ENCODE results near the gene CRIP3.
"Not testable (repeated sequence)": the region's sequence is repeated elsewhere in the genome, so short reads cannot be mapped to it uniquely, and the experiment has no call there.

The CRIP3 gene

GRCh38 chr6:43304882-43305281 is 3.7 kb downstream of the CRIP3 start:
- Histone ChIP-seq H3K9ac (ENCODE audit: low read length) (no peak overlapping the region), H3K9me3 (ENCODE audit: control insufficient read depth, low read length) (no peaks in the 10 kb centered on the region), H3K36me3 (ENCODE audit: control insufficient read depth, insufficient read depth, low read length, severe bottlenecking) (no peaks in the 10 kb centered on the region), H3K27me3 (replicated peaks; ENCODE audit: control insufficient read depth, insufficient read depth, low read length) (peaks cover 44% of the 10 kb centered on the region), H3K4me1 (ENCODE audit: control insufficient read depth, insufficient read depth, low read length) (peaks cover 6% of the 10 kb centered on the region), H3K4me3 (ENCODE audit: low read length) (no peak overlapping the region)
- DNase-seq (ENCODE audit: low read depth), result no peak

DNA sequence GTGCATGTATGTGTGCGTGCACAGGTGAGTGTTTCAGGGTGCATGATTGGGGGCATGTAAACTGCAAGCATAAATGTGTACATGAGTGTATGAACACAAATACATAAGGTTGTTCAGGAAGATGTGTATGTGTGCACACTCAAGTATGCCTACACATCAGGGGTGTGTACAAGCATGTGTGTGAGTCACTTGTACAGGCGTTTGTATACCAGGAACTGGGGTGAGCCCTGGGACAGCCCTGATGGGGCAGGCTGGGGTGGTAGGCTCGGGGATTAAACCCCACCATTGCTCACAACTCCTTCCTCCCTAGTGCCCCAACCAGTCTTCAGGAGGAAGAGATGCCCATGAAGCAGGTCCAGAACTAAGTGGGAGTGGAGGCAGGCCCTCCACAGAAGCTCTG is 4.3 kb downstream of the CRIP3 start:
- H3K4me1 ChIP-seq (ENCODE audit: control insufficient read depth, insufficient read depth, low read length), result peaks cover 6% of the 10 kb centered on the region

GRCh38 chr6:43303751-43304331 is 4.8 kb downstream of the CRIP3 start:
- no peak for DNase-seq (ENCODE audit: low read depth)

More for the DNA sequence above, 4.3 kb downstream of the CRIP3 start:
- no peak for DNase-seq (ENCODE audit: low read depth)
- H3K4me3 ChIP-seq (ENCODE audit: low read length), result no peak overlapping the region
- H3K36me3 ChIP-seq (ENCODE audit: control insufficient read depth, insufficient read depth, low read length, severe bottlenecking), result no peaks in the 10 kb centered on the region
- H3K27me3 ChIP-seq (replicated peaks; ENCODE audit: control insufficient read depth, insufficient read depth, low read length), result peaks cover 47% of the 10 kb centered on the region
- H3K9me3 ChIP-seq (ENCODE audit: control insufficient read depth, low read length), result no peaks in the 10 kb centered on the region
- H3K9ac ChIP-seq (ENCODE audit: low read length), result no peak overlapping the region

GRCh38 chr6:43303006-43303405 is 5.6 kb downstream of the CRIP3 start:
- not testable (repeated sequence) for H3K4me1 ChIP-seq (ENCODE audit: control insufficient read depth, insufficient read depth, low read length); H3K36me3 ChIP-seq (ENCODE audit: control insufficient read depth, insufficient read depth, low read length, severe bottlenecking); H3K9me3 ChIP-seq (ENCODE audit: control insufficient read depth, low read length); DNase-seq (ENCODE audit: low read depth); H3K4me3 ChIP-seq (ENCODE audit: low read length); H3K9ac ChIP-seq (ENCODE audit: low read length)
- H3K27me3 ChIP-seq (replicated peaks; ENCODE audit: control insufficient read depth, insufficient read depth, low read length), result peaks cover 50% of the 10 kb centered on the region

More at GRCh38 chr6:43303751-43304331, 4.8 kb downstream of the CRIP3 start:
- no peaks in the 10 kb centered on the region for H3K9me3 ChIP-seq (ENCODE audit: control insufficient read depth, low read length)
- H3K4me1 ChIP-seq (ENCODE audit: control insufficient read depth, insufficient read depth, low read length), result peaks cover 4% of the 10 kb centered on the region
- no peaks in the 10 kb centered on the region for H3K36me3 ChIP-seq (ENCODE audit: control insufficient read depth, insufficient read depth, low read length, severe bottlenecking)
- peaks cover 46% of the 10 kb centered on the region for H3K27me3 ChIP-seq (replicated peaks; ENCODE audit: control insufficient read depth, insufficient read depth, low read length)
- no peak overlapping the region for H3K9ac ChIP-seq (ENCODE audit: low read length)
- no peak overlapping the region for H3K4me3 ChIP-seq (ENCODE audit: low read length)

DNA sequence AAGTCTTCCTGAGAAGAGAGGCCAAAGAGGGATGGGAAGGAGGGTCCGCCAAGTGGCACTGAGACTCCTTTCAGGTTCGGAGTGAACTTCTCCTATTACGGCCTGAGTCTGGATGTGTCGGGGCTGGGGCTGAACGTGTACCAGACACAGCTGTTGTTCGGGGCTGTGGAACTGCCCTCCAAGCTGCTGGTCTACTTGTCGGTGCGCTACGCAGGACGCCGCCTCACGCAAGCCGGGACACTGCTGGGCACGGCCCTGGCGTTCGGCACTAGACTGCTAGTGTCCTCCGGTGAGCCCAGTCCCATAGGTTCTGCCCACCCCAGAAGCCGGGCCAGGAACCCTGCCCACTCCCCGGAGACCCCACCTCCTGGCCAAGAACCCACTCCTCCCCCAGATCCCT is 6.5 kb downstream of the CRIP3 start:
- Histone ChIP-seq H3K9ac (ENCODE audit: low read length) (no peak overlapping the region), H3K36me3 (ENCODE audit: control insufficient read depth, insufficient read depth, low read length, severe bottlenecking) (no peaks in the 10 kb centered on the region), H3K4me3 (ENCODE audit: low read length) (no peak overlapping the region), H3K27me3 (replicated peaks; ENCODE audit: control insufficient read depth, insufficient read depth, low read length) (peaks cover 55% of the 10 kb centered on the region), H3K9me3 (ENCODE audit: control insufficient read depth, low read length) (no peaks in the 10 kb centered on the region), H3K4me1 (ENCODE audit: control insufficient read depth, insufficient read depth, low read length) (no peaks in the 10 kb centered on the region)
- DNase-seq (ENCODE audit: low read depth), result no peak

- peaks cover 62% of the 10 kb centered on the region for H3K27me3 ChIP-seq (replicated peaks; ENCODE audit: control insufficient read depth, insufficient read depth, low read length)
- H3K4me3 ChIP-seq (ENCODE audit: low read length), result no peak overlapping the region
- H3K36me3 ChIP-seq (ENCODE audit: control insufficient read depth, insufficient read depth, low read length, severe bottlenecking), result no peaks in the 10 kb centered on the region
- H3K4me1 ChIP-seq (ENCODE audit: control insufficient read depth, insufficient read depth, low read length), result no peaks in the 10 kb centered on the region
- no peak for DNase-seq (ENCODE audit: low read depth)
- no peaks in the 10 kb centered on the region for H3K9me3 ChIP-seq (ENCODE audit: control insufficient read depth, low read length)
- H3K9ac ChIP-seq (ENCODE audit: low read length), result no peak overlapping the region
Observed at GRCh38 chr6:43301081-43301870, 7.3 kb downstream of the CRIP3 start.

DNA sequence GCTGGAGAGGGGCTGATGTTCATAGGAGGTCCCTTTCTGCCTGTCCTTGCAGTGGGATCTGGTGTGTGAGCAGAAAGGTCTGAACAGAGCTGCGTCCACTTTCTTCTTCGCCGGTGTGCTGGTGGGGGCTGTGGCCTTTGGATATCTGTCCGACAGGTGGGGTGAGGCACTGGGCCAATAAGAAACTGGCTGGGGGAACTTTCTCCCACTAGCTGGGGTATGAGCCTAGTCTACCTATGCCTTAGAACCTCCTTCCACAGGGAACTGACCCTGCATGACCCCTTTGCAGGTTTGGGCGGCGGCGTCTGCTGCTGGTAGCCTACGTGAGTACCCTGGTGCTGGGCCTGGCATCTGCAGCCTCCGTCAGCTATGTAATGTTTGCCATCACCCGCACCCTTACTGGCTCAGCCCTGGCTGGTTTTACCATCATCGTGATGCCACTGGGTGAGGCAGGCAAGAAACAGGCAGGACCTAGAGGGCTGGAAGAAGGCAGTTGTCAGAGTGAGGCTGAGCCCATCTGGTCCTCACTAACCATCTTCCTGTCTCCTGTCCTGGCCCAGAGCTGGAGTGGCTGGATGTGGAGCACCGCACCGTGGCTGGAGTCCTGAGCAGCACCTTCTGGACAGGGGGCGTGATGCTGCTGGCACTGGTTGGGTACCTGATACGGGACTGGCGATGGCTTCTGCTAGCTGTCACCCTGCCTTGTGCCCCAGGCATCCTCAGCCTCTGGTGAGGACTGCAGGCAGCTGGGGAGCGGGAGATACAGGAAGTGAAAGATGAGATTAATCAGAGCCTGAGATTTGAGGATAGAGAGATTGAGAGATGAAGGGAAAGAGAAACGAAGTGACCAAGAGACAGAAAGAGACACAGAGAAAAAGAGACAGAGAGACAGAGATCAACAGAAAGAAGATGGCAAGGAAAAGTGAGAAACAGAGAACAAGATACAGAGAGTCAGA is 9.0 kb downstream of the CRIP3 start:
- no peak for DNase-seq (ENCODE audit: low read depth)
- H3K9me3 ChIP-seq (ENCODE audit: control insufficient read depth, low read length), result no peaks in the 10 kb centered on the region
- H3K9ac ChIP-seq (ENCODE audit: low read length), result no peak overlapping the region
- H3K4me3 ChIP-seq (ENCODE audit: low read length), result no peak overlapping the region
- H3K36me3 ChIP-seq (ENCODE audit: control insufficient read depth, insufficient read depth, low read length, severe bottlenecking), result no peaks in the 10 kb centered on the region
- H3K27me3 ChIP-seq (replicated peaks; ENCODE audit: control insufficient read depth, insufficient read depth, low read length), result peaks cover 59% of the 10 kb centered on the region
- H3K4me1 ChIP-seq (ENCODE audit: control insufficient read depth, insufficient read depth, low read length), result no peaks in the 10 kb centered on the region

DNA sequence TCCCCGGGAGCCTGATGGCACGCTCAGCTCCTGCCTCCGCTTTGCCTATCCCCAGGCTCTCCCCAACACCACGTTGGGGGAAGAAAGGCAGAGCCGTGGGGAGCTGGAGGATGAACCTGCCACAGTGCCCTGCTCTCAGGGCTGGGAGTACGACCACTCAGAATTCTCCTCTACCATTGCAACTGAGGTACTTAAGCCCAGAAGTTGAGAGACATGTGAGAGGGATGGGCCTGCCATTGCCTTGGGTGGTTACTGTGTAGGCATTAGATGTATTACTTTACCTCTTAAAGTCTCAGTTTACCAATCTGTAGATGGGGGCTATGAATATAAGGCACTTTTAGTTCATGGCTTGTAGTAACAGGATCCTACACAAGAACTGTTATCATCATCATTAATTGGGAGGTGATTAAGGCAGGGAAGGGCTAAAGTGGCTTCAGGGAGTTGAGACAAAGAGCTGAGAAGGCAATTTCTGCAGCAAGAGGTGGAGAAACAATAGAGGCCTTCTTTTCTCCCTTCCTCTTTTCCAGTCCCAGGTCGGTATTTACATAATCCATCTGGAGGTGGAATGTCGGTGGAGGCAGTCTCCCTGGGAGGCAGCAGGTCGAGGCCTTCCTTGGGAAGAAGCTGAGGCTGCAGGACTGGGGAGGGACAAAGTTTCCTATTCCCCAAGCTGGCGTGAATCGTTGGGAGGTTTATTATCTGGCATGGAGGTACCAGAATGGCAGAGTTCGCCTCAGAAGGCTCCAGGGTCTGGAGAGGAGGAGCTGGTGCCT is 9.9 kb downstream of the CRIP3 start:
- Histone ChIP-seq H3K9me3 (ENCODE audit: control insufficient read depth, low read length) (no peaks in the 10 kb centered on the region), H3K9ac (ENCODE audit: low read length) (no peak overlapping the region), H3K36me3 (ENCODE audit: control insufficient read depth, insufficient read depth, low read length, severe bottlenecking) (no peaks in the 10 kb centered on the region), H3K4me3 (ENCODE audit: low read length) (no peak overlapping the region), H3K27me3 (replicated peaks; ENCODE audit: control insufficient read depth, insufficient read depth, low read length) (peaks cover 57% of the 10 kb centered on the region), H3K4me1 (ENCODE audit: control insufficient read depth, insufficient read depth, low read length) (no peaks in the 10 kb centered on the region)
- DNase-seq (ENCODE audit: low read depth), result no peak

DNA sequence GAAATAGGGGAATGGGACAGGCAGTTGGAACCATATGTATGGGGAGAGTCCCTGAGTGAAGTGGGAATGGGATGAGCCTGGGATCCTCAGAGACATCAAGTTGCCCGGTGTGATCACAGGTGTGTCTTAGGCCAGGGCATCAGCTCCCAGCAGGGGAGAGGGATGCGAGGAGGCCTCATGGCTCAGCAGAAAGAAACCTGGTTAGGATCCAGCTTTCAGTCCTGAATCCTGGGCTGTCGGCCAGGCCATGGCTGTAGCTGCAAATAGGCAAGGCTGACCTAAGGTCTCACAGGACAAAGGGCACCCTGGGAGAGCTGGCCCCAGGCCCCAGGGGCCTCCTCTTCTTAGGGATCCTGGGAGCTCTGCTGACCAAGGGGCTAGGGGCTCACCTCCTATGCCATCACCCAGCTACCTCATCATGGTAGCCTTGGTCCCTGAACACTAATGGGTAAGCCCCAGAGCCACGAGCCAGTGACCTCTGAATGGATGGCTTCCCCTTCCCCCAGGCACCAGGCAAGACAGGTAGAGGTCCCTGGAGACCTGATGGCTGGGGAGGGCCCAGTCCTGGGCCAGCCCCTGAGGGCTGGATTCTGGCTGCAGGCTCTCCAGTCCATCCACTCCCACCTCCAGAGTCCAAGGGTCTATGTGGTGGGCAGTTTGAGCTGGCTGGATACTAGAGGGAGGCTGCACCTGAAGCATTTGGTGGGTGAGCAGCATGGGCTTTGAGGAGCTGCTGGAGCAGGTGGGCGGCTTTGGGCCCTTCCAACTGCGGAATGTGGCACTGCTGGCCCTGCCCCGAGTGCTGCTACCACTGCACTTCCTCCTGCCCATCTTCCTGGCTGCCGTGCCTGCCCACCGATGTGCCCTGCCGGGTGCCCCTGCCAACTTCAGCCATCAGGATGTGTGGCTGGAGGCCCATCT is 10.7 kb downstream of the CRIP3 start, which contains the start of gene SLC22A7:
Gene SLC22A7, plus strand, starts transcription at position 617 of the 921 bp plus-strand sequence. Its CDS starts 99 bp downstream, at position 716.
- no peak for DNase-seq (ENCODE audit: low read depth)

More for the DNA sequence above, 10.7 kb downstream of the CRIP3 start, which contains the start of gene SLC22A7:
- Histone ChIP-seq H3K36me3 (ENCODE audit: control insufficient read depth, insufficient read depth, low read length, severe bottlenecking) (no peaks in the 10 kb centered on the region), H3K9ac (ENCODE audit: low read length) (no peak within 1 kb of the TSS), H3K4me1 (ENCODE audit: control insufficient read depth, insufficient read depth, low read length) (no peaks in the 10 kb centered on the region), H3K27me3 (replicated peaks; ENCODE audit: control insufficient read depth, insufficient read depth, low read length) (peaks cover 62% of the 10 kb centered on the region), H3K9me3 (ENCODE audit: control insufficient read depth, low read length) (no peaks in the 10 kb centered on the region), H3K4me3 (ENCODE audit: low read length) (no peak within 1 kb of the TSS)
